CD14-positive monocyte (primary cell): ENCODE data around the gene SH2D7. TPM values are rescaled to one million over a fixed set of nuclear protein-coding genes. Genes with fewer than 3 reads are reported as not detected.
A peak's percentile ranks its signal among the peaks of the same experiment; 100 is the strongest.

ENCODE experiments used
- DNase-seq, 3 donors: peaks; one replicate each; pipeline ENCODE4 v3.0.0-alpha.2; 2011 to 2022
- H2AFZ ChIP-seq: 2 replicates; pipeline ENCODE4 v1.6.0; 2012; ENCODE audit warnings: mild to moderate bottlenecking, low read depth, low read length, inconsistent platforms; ENCODE audit not compliant: insufficient read depth, poor library complexity, severe bottlenecking
- H3K27ac ChIP-seq, 2 donors: 1 replicate in 1 of 2; 2 replicates in 1 of 2; pipeline ENCODE4 v1.5.1; 2012 to 2013; ENCODE audit warnings: low read length in 2 of 2, control low read depth in 1 of 2, inconsistent platforms in 1 of 2, low read depth in 1 of 2, mild to moderate bottlenecking in 1 of 2
- H3K27me3 ChIP-seq, 2 donors: one replicate each; pipeline versions ENCODE4 v1.6.0 to v1.6.1; 2011 to 2013; ENCODE audit warnings: low read length in 2 of 2; ENCODE audit not compliant: control insufficient read depth in 2 of 2, insufficient read depth in 2 of 2
- H3K36me3 ChIP-seq, 2 donors: replicated peaks in 1 of 2; 1 replicate in 1 of 2; 2 replicates in 1 of 2; pipeline versions ENCODE4 v1.5.1 to v1.6.1; 2012 to 2013; ENCODE audit warnings: low read length in 2 of 2, control low read depth in 1 of 2, inconsistent platforms in 1 of 2, mild to moderate bottlenecking in 1 of 2; ENCODE audit not compliant: insufficient read depth in 2 of 2, control insufficient read depth in 1 of 2
- H3K4me1 ChIP-seq, 2 donors: 1 replicate in 1 of 2; 2 replicates in 1 of 2; pipeline versions ENCODE4 v1.5.1 to v1.6.1; 2012 to 2013; ENCODE audit warnings: low read length in 2 of 2, control low read depth in 1 of 2, inconsistent platforms in 1 of 2, mild to moderate bottlenecking in 1 of 2, moderate library complexity in 1 of 2; ENCODE audit not compliant: insufficient read depth in 2 of 2, control insufficient read depth in 1 of 2
- H3K4me2 ChIP-seq: replicated peaks from 2 replicates; pipeline ENCODE3; 2012; ENCODE audit warnings: low read length, moderate library complexity, mild to moderate bottlenecking; ENCODE audit not compliant: poor library complexity, severe bottlenecking; ENCODE audit errors: extremely low read depth
- H3K4me3 ChIP-seq, 3 experiments: fragments of 200-600 bp in 1 of 3; sonication (generic) in 1 of 3; replicated peaks in 1 of 3; 1 replicate in 2 of 3; 2 replicates in 1 of 3; pipeline ENCODE4 v1.5.1; 2011 to 2013; ENCODE audit warnings: low read length in 3 of 3, mild to moderate bottlenecking in 3 of 3, control low read depth in 2 of 3, low read depth in 2 of 3, inconsistent platforms in 1 of 3, moderate library complexity in 1 of 3
- H3K79me2 ChIP-seq: 2 replicates; pipeline ENCODE4 v1.6.0; 2012; ENCODE audit warnings: mild to moderate bottlenecking, control low read depth, inconsistent platforms, low read length, moderate library complexity; ENCODE audit not compliant: insufficient read depth
- H3K9ac ChIP-seq: 2 replicates; pipeline ENCODE4 v1.6.0; 2017; ENCODE audit warnings: low read length, mild to moderate bottlenecking; ENCODE audit not compliant: insufficient read depth, poor library complexity, severe bottlenecking
- H3K9me3 ChIP-seq, 2 donors: replicated peaks in 1 of 2; 1 replicate in 1 of 2; 2 replicates in 1 of 2; pipeline versions ENCODE4 v1.5.1 to v1.6.1; 2012 to 2013; ENCODE audit warnings: low read length in 2 of 2, control low read depth in 1 of 2; ENCODE audit not compliant: control insufficient read depth in 1 of 2, insufficient read depth in 1 of 2
- H4K20me1 ChIP-seq: 2 replicates; pipeline ENCODE4 v1.6.0; 2012; ENCODE audit warnings: mild to moderate bottlenecking, low read length, control low read depth, moderate library complexity; ENCODE audit not compliant: insufficient read depth
- H3K27ac Mint-ChIP-seq, 7 donors: one replicate each; pipeline ENCODE4 v1.8.0; 2020; ENCODE audit warnings: mild to moderate bottlenecking in 7 of 7, mixed read lengths in 7 of 7, moderate library complexity in 6 of 7, inconsistent platforms in 2 of 7
- H3K27me3 Mint-ChIP-seq, 3 donors: one replicate each; pipeline ENCODE4 v1.8.0; 2021 to 2022; ENCODE audit warnings: low read depth in 3 of 3, mild to moderate bottlenecking in 3 of 3, mixed read lengths in 3 of 3, moderate library complexity in 3 of 3, inconsistent platforms in 1 of 3
- H3K36me3 Mint-ChIP-seq, 2 donors: one replicate each; pipeline ENCODE4 v1.8.0; 2020; ENCODE audit warnings: mixed read lengths in 2 of 2, inconsistent platforms in 1 of 2, mild to moderate bottlenecking in 1 of 2
- H3K4me1 Mint-ChIP-seq: one replicate; pipeline ENCODE4 v1.8.0; 2020; ENCODE audit warnings: mild to moderate bottlenecking, mixed read lengths
- H3K4me3 Mint-ChIP-seq, 2 donors: one replicate each; pipeline ENCODE4 v1.8.0; 2020; ENCODE audit warnings: mild to moderate bottlenecking in 2 of 2, mixed read lengths in 2 of 2, moderate library complexity in 1 of 2
- H3K9me3 Mint-ChIP-seq, 7 donors: one replicate each; pipeline ENCODE4 v1.8.0; 2020 to 2022; ENCODE audit warnings: mixed read lengths in 7 of 7, mild to moderate bottlenecking in 6 of 7, moderate library complexity in 6 of 7, inconsistent platforms in 2 of 7
- WGBS: methylation state at CpG from one replicate; pipeline ENCODE4 v1.1.5; 2013; ENCODE audit warnings: missing lambda C conversion rate; ENCODE audit not compliant: insufficient coverage; 5-methylcytosine and 5-hydroxymethylcytosine counted together
- intact Hi-C, 2 donors: fragments of 100-400 bp; cut with micrococcal nuclease; formaldehyde crosslinking; loops; one replicate each; pipeline versions ENCODE4 v1.15.0 to v1.15.1; 2023
- polyA plus RNA-seq, 3 donors: library from polyadenylated mRNA; depleted of rRNA in 1 of 3; unstranded in 2 of 3; stranded (reverse) in 1 of 3; fragments of 300-500 nt in 2 of 3; fragments of >200 nt in 1 of 3; fragmentation: Illumina TruSeq in 2 of 3; gene quantifications; 1 replicate in 2 of 3; 2 replicates in 1 of 3; pipeline ENCODE4 v1.2.3, GENCODE V29; 2012 to 2021
- TF ChIP-seq, protein P1 (sequence below): fragments of 200-600 bp; IDR thresholded peaks from one replicate; pipeline ENCODE4 v1.8.0; 2022; ENCODE audit warnings: antibody characterized with exemption, mild to moderate bottlenecking

The SH2D7 gene
- polyA plus RNA-seq, 3 donors = not detected

DNA sequence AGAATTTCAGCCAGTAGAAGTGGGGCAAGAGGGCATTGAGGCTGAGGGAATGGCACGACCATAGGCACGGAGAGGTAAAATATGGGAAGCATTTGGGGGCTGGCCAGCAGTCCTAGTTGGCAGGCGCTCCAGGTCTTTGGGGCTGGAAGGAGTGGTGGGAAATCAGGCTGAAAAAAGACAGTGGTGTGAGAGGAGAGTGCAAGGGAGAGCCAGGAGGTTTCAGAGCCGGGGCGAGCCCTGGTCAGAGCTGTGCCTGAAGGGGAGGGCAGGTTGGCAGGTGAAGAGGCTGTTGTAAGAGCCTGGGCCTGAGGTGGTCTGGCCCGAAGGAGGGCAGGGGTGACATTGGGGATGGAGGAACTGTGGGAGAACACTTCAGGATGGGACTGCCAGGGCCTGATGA, 55.2 kb downstream of the SH2D7 start:
- Histone ChIP-seq H3K27me3 (no peaks in the 10 kb centered on the region), H3K27ac (no peak overlapping the region), H3K9ac (no peak overlapping the region), H3K4me3 (no peak overlapping the region), H4K20me1 (no peaks in the 10 kb centered on the region), H3K36me3 (no peaks in the 10 kb centered on the region), H3K4me1 (peaks cover 19 to 32% of the 10 kb centered on the region in 2 donors), H3K4me2 (no peak overlapping the region), H3K79me2 (peaks cover 40% of the 10 kb centered on the region), H2AFZ (no peak overlapping the region), H3K9me3 (no peaks in the 10 kb centered on the region)
- Mint-ChIP-seq H3K9me3 (no peaks in the 10 kb centered on the region), H3K4me1 (peaks cover 33% of the 10 kb centered on the region), H3K36me3 (peaks cover 0 to 2% of the 10 kb centered on the region in 2 donors), H3K27ac (peak overlapping the region in 1 of 7 donors; percentile 31), H3K4me3 (peak overlapping the region in 1 of 2 donors; percentile 21), H3K27me3 (peaks cover 0 to 5% (median 2%) of the 10 kb centered on the region in 3 donors)
- WGBS = 96% methylated on average over 6 of the region's 6 CpGs
- intact Hi-C loops = loop anchor here in 1 of 2 donors (5.0 kb wide), 1 partner anchor 290 kb away; the partner anchor contains the start of gene IREB2
- TF ChIP-seq, protein P1, sequence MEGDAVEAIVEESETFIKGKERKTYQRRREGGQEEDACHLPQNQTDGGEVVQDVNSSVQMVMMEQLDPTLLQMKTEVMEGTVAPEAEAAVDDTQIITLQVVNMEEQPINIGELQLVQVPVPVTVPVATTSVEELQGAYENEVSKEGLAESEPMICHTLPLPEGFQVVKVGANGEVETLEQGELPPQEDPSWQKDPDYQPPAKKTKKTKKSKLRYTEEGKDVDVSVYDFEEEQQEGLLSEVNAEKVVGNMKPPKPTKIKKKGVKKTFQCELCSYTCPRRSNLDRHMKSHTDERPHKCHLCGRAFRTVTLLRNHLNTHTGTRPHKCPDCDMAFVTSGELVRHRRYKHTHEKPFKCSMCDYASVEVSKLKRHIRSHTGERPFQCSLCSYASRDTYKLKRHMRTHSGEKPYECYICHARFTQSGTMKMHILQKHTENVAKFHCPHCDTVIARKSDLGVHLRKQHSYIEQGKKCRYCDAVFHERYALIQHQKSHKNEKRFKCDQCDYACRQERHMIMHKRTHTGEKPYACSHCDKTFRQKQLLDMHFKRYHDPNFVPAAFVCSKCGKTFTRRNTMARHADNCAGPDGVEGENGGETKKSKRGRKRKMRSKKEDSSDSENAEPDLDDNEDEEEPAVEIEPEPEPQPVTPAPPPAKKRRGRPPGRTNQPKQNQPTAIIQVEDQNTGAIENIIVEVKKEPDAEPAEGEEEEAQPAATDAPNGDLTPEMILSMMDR = no peak
- no peak for DNase-seq

GRCh38 chr15:78148392-78149067, 56.2 kb downstream of the SH2D7 start:
- Histone ChIP-seq H3K4me1 (peaks cover 19 to 32% of the 10 kb centered on the region in 2 donors), H3K36me3 (peaks cover 0 to 7% of the 10 kb centered on the region in 2 donors), H3K4me2 (peak overlapping the region; percentile 89), H3K9ac (peak overlapping the region; percentile 87), H3K4me3 (peak overlapping the region; percentile 73 to 81 (median 78)), H3K79me2 (peaks cover 50% of the 10 kb centered on the region), H2AFZ (peak overlapping the region; percentile 74), H3K9me3 (no peaks in the 10 kb centered on the region), H3K27ac (peak overlapping the region in 1 of 2 donors; percentile 91), H3K27me3 (no peaks in the 10 kb centered on the region), H4K20me1 (peaks cover 9% of the 10 kb centered on the region)
- 15% methylated on average over 5 of the region's 14 CpGs for WGBS
- DNase-seq = no peak
- Mint-ChIP-seq H3K27me3 (peaks cover 0 to 5% (median 2%) of the 10 kb centered on the region in 3 donors), H3K4me3 (peak overlapping the region; percentile 83 to 96), H3K27ac (peak overlapping the region; percentile 90 to 97 (median 92)), H3K4me1 (peaks cover 37% of the 10 kb centered on the region), H3K9me3 (no peaks in the 10 kb centered on the region), H3K36me3 (peaks cover 3 to 12% of the 10 kb centered on the region in 2 donors)
- TF ChIP-seq, protein P1 = no peak
- intact Hi-C loops = loop anchor here in 1 of 2 donors (5.0 kb wide), 1 partner anchor 289 kb away; the partner anchor contains the start of gene IREB2
